ENCODE results near the gene REN. TPM values are rescaled to one million over a fixed set of nuclear protein-coding genes. Genes with fewer than 3 reads are reported as not detected.
A peak's percentile ranks its signal among the peaks of the same experiment; 100 is the strongest.

Gene REN
- total and polyA plus RNA-seq, 2 of the 13 experiments (the other 11 are each of a cell fraction or from before 2014, with no cell fraction given) = not detected

DNA sequence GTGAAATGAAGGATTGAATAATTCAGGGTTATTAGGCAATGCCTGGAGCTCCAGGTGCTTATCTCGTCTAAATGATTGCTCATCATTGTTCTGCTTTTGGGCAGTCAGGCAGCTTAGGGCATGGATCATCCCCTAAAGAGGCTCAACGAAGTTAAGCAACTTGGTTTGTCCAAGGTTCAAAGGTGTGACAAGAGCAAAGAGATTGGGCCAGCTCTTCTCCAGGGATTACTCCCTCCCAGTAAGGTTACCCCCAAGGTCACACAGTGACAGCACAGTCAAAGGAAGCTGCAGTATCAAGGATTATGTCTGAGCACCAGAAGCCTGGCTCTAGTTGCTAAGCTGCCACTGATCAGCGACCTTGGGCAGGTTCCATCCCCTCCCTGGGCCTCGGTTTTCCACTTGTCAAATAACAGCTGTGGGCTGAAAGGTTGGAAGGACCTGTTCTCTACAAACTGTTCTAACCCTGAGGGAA, 21.1 kb downstream of the REN start (continued):
- TF ChIP-seq KLF13 (CRISPR knock-in tag; IDR thresholded peaks at IDR 0.05) (no peak), CEBPB (IDR thresholded peaks at IDR 0.05; ENCODE audit: borderline replicate concordance, low read depth, low read length) (peak; percentile 97), NFE2 (CRISPR knock-in tag; IDR thresholded peaks at IDR 0.05) (no peak), PCBP1 (IDR thresholded peaks at IDR 0.05; ENCODE audit: borderline replicate concordance, low read depth, low read length) (no peak), ELF4 (CRISPR knock-in tag; IDR thresholded peaks at IDR 0.05; ENCODE audit: borderline replicate concordance) (no peak), GTF3A (CRISPR knock-in tag; conservative IDR thresholded peaks at IDR 0.05) (no peak), RFXANK (CRISPR knock-in tag; IDR thresholded peaks at IDR 0.05) (no peak), TGIF2 (CRISPR knock-in tag; IDR thresholded peaks at IDR 0.05) (peak; percentile 86), ZNF282 (IDR thresholded peaks at IDR 0.05; ENCODE audit: partially characterized antibody) (no peak), NCOA2 (CRISPR knock-in tag; IDR thresholded peaks at IDR 0.05) (peak; percentile 90), ZNF543 (CRISPR knock-in tag; IDR thresholded peaks at IDR 0.05) (peak; percentile 49; the same call in 1 of the 2 replicates), POLR2AphosphoS5 (IDR thresholded peaks at IDR 0.05; ENCODE audit: low read depth, low read length) (no peak), KDM5A (IDR thresholded peaks at IDR 0.05; ENCODE audit: borderline replicate concordance, low read length) (no peak; the same call in 1 of the 2 replicates), CBX2 (IDR thresholded peaks at IDR 0.05; ENCODE audit: low read depth, low read length) (no peak), CBX2 (CRISPR knock-in tag; IDR thresholded peaks at IDR 0.05; ENCODE audit: low read depth) (no peak), IKZF1 (IDR thresholded peaks at IDR 0.05) (no peak), IRX3 (CRISPR knock-in tag; IDR thresholded peaks at IDR 0.05; ENCODE audit: borderline replicate concordance, low read depth) (no peak), PPARG (CRISPR knock-in tag; conservative IDR thresholded peaks at IDR 0.05) (peak; percentile 81), ZNF160 (CRISPR knock-in tag; IDR thresholded peaks at IDR 0.05) (no peak), ZNF530 (CRISPR knock-in tag; IDR thresholded peaks at IDR 0.05; ENCODE audit: low read depth) (no peak), HNRNPLL (IDR thresholded peaks at IDR 0.05; ENCODE audit: low read depth, low read length, poor library complexity, severe bottlenecking) (no peak), NBN (conservative IDR thresholded peaks at IDR 0.05) (no peak), HOXA7 (CRISPR knock-in tag; IDR thresholded peaks at IDR 0.05) (no peak), MAFF (IDR thresholded peaks at IDR 0.05; ENCODE audit: low read depth, low read length) (peak; percentile 38; the same call in 1 of the 2 replicates), TARDBP (CRISPR knock-in tag; IDR thresholded peaks at IDR 0.05) (peak; percentile 85), NKX3-1 (CRISPR knock-in tag; IDR thresholded peaks at IDR 0.05) (no peak)
- TF ChIP-seq, protein P1, sequence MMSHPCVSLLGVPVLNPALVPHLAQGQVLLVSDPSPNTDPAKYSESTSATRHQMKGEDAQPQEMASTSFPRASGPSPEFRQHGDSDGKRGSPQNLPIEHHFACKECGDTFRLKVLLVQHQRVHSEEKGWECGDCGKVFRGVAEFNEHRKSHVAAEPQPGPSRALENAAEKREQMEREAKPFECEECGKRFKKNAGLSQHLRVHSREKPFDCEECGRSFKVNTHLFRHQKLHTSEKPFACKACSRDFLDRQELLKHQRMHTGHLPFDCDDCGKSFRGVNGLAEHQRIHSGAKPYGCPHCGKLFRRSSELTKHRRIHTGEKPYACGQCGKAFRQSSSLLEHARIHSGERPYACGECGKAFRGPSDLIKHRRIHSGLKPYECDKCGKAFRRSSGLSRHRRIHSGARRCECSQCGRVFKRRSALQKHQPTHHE (CRISPR knock-in tag; IDR thresholded peaks at IDR 0.05; ENCODE audit: borderline replicate concordance) = no peak
- TF ChIP-seq, protein P2, sequence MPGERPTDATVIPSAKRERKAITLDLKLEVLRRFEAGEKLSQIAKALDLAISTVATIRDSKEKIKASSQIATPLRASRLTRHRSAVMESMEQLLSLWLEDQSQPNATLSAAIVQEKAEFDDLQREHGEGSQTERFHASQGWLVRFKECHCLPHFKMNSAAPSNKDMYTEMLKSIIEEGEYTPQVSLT (CRISPR knock-in tag; IDR thresholded peaks at IDR 0.05; ENCODE audit: borderline replicate concordance, low read depth) = no peak
- TF ChIP-seq, protein P3, sequence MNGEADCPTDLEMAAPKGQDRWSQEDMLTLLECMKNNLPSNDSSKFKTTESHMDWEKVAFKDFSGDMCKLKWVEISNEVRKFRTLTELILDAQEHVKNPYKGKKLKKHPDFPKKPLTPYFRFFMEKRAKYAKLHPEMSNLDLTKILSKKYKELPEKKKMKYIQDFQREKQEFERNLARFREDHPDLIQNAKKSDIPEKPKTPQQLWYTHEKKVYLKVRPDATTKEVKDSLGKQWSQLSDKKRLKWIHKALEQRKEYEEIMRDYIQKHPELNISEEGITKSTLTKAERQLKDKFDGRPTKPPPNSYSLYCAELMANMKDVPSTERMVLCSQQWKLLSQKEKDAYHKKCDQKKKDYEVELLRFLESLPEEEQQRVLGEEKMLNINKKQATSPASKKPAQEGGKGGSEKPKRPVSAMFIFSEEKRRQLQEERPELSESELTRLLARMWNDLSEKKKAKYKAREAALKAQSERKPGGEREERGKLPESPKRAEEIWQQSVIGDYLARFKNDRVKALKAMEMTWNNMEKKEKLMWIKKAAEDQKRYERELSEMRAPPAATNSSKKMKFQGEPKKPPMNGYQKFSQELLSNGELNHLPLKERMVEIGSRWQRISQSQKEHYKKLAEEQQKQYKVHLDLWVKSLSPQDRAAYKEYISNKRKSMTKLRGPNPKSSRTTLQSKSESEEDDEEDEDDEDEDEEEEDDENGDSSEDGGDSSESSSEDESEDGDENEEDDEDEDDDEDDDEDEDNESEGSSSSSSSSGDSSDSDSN (CRISPR knock-in tag; IDR thresholded peaks at IDR 0.05) = peak; percentile 37; the same call in 1 of the 2 replicates
- TF ChIP-seq, protein P4, sequence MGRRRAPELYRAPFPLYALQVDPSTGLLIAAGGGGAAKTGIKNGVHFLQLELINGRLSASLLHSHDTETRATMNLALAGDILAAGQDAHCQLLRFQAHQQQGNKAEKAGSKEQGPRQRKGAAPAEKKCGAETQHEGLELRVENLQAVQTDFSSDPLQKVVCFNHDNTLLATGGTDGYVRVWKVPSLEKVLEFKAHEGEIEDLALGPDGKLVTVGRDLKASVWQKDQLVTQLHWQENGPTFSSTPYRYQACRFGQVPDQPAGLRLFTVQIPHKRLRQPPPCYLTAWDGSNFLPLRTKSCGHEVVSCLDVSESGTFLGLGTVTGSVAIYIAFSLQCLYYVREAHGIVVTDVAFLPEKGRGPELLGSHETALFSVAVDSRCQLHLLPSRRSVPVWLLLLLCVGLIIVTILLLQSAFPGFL (CRISPR knock-in tag; IDR thresholded peaks at IDR 0.05) = no peak

All from HepG2 (cell line).